ENCODE measurements around the gene FZD1. TPM values are rescaled to one million over a fixed set of nuclear protein-coding genes. Genes with fewer than 3 reads are reported as not detected.

FZD1 gene
- total and polyA plus RNA-seq, 2 of the 13 experiments (the other 11 are each of a cell fraction or from before 2014, with no cell fraction given) = 0.22 to 0.80 TPM

DNA sequence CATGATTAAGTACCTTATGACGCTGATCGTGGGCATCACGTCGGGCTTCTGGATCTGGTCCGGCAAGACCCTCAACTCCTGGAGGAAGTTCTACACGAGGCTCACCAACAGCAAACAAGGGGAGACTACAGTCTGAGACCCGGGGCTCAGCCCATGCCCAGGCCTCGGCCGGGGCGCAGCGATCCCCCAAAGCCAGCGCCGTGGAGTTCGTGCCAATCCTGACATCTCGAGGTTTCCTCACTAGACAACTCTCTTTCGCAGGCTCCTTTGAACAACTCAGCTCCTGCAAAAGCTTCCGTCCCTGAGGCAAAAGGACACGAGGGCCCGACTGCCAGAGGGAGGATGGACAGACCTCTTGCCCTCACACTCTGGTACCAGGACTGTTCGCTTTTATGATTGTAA lies 2.5 kb downstream of the FZD1 start:
- DNase-seq (ENCODE audit: low spot score) (no peak), ATAC-seq (no peak), FAIRE-seq (no peak)
- WGBS (ENCODE audit: low lambda C conversion rate) = 92% methylated on average over 13 of the region's 20 CpGs
- Histone ChIP-seq H3K36me3 (replicated peaks in 1 of 2; ENCODE audit: control insufficient read depth in 1 of 2, insufficient read depth in 2 of 2, low read length in 2 of 2) (no peaks in the 10 kb centered on the region), H3K27me3 (ENCODE audit: control insufficient read depth in 1 of 2, insufficient read depth in 2 of 2, low read length in 2 of 2) (peaks cover 0 to 16% of the 10 kb centered on the region in 2 experiments; a peak in 2 of 5 replicates), H3K27ac (ENCODE audit: extremely low read length, insufficient read depth, low read length) (no peak overlapping the region), H2AFZ (ENCODE audit: low read length) (no peak overlapping the region), H3K79me2 (ENCODE audit: insufficient read depth, low read length) (no peaks in the 10 kb centered on the region), H3K4me1 (ENCODE audit: insufficient read depth, low read length) (peaks cover 15% of the 10 kb centered on the region), H3K4me2 (ENCODE audit: low read depth, low read length) (no peak overlapping the region), H3K9ac (ENCODE audit: insufficient read depth, low read depth, low read length) (no peak overlapping the region), H3K9me3 (ENCODE audit: low read length) (no peaks in the 10 kb centered on the region), H4K20me1 (ENCODE audit: insufficient read depth, low read length) (no peaks in the 10 kb centered on the region), H3K4me3 (replicated peaks in 1 of 3; ENCODE audit: insufficient read depth in 1 of 3, low read depth in 2 of 3, low read length in 3 of 3) (no peak overlapping the region)
- in situ Hi-C loops (cut with HindIII; ENCODE audit: extremely low pct_ligation_motif_present, low pct_unique_long_range_greater_than_20kb) (no loop called here), intact Hi-C loops (cut with micrococcal nuclease; ENCODE audit: unreplicated experiment) (loop anchor here (10.0 kb wide), 1 partner anchor 298 kb away; no protein-coding TSS in a partner anchor)
- POLR2A ChIA-PET = no interaction called here
- CTCF ChIA-PET (ENCODE audit: low intra/inter-chr PET ratio, low total read pairs) = no interaction called here
- TF ChIP-seq JARID2 (CRISPR knock-in tag; IDR thresholded peaks at IDR 0.05; ENCODE audit: insufficient replicate concordance) (no peak), ZNF550 (CRISPR knock-in tag; IDR thresholded peaks at IDR 0.05; ENCODE audit: borderline replicate concordance) (no peak), DNMT1 (CRISPR knock-in tag; IDR thresholded peaks at IDR 0.05) (no peak), GATAD1 (CRISPR knock-in tag; IDR thresholded peaks at IDR 0.05) (no peak), SRSF1 (optimal IDR thresholded peaks at IDR 0.05; ENCODE audit: low read depth, low read length) (no peak), ZNF224 (CRISPR knock-in tag; IDR thresholded peaks at IDR 0.05) (no peak), ZNF543 (CRISPR knock-in tag; IDR thresholded peaks at IDR 0.05) (no peak), ZNF782 (CRISPR knock-in tag; IDR thresholded peaks at IDR 0.05; ENCODE audit: borderline replicate concordance) (no peak)
- TF ChIP-seq, protein P1, sequence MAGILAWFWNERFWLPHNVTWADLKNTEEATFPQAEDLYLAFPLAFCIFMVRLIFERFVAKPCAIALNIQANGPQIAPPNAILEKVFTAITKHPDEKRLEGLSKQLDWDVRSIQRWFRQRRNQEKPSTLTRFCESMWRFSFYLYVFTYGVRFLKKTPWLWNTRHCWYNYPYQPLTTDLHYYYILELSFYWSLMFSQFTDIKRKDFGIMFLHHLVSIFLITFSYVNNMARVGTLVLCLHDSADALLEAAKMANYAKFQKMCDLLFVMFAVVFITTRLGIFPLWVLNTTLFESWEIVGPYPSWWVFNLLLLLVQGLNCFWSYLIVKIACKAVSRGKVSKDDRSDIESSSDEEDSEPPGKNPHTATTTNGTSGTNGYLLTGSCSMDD (CRISPR knock-in tag; IDR thresholded peaks at IDR 0.05) = no peak
- BruUV-seq (replicated peaks) = no TSS peak
